HEK293 (cell line): Measurements from ENCODE around the gene CTNNBL1.

ENCODE experiments used
- CTCF ChIA-PET: fragments of 350-600 bp; formaldehyde crosslinking; extraction: SDS; loops from one replicate; lab custom pipeline; 2021; ENCODE audit warnings: antibody characterized with exemption; lab: Yijun Ruan, JAX
- POLR2A ChIA-PET: fragments of 300-600 bp; formaldehyde crosslinking; extraction: SDS; loops from one replicate; lab custom pipeline; 2020; ENCODE audit warnings: antibody characterized with exemption, inconsistent platforms; lab: Yijun Ruan, JAX
- H3K27ac ChIP-seq: fragments of 200-500 bp; sonication (Bioruptor generic); 2 replicates; pipeline ENCODE4 v1.5.1; 2014; ENCODE audit warnings: low read depth, low read length, control low read depth, inconsistent platforms; ENCODE audit errors: extremely low read depth
- H3K36me3 ChIP-seq, 2 experiments: fragments of 200-500 bp in 1 of 2; sonication (Bioruptor generic) in 1 of 2; 1 replicate in 1 of 2; 2 replicates in 1 of 2; pipeline ENCODE4 v1.5.1; 2014 to 2017; ENCODE audit warnings: inconsistent platforms in 2 of 2, low read length in 2 of 2; ENCODE audit not compliant: control insufficient read depth in 2 of 2, insufficient read depth in 1 of 2
- H3K4me1 ChIP-seq: fragments of 200-500 bp; sonication (Bioruptor generic); 2 replicates; pipeline ENCODE4 v1.5.1; 2014; ENCODE audit warnings: mild to moderate bottlenecking, low read length, inconsistent platforms; ENCODE audit not compliant: control insufficient read depth, insufficient read depth
- H3K4me3 ChIP-seq: 2 replicates; pipeline ENCODE4 v1.5.1; 2011; ENCODE audit warnings: low read depth, mild to moderate bottlenecking, control low read depth, low read length, moderate library complexity
- H3K9me3 ChIP-seq: fragments of 200-500 bp; sonication (Bioruptor generic); 2 replicates; pipeline ENCODE4 v1.5.1; 2014; ENCODE audit warnings: low read depth, low read length, inconsistent platforms; ENCODE audit not compliant: control insufficient read depth, insufficient read depth
- CTCF ChIP-seq: fragments of 450-650 bp; formaldehyde crosslinking; IDR thresholded peaks from 2 replicates; pipeline ENCODE4 v1.5.1; 2016; ENCODE audit warnings: missing biosample characterization, missing genetic modification characterization
- GFI1B ChIP-seq: fragments of 450-650 bp; formaldehyde crosslinking; IDR thresholded peaks from 2 replicates; pipeline ENCODE4 v1.5.1; 2016; ENCODE audit warnings: missing biosample characterization, missing genetic modification characterization
- GLI4 ChIP-seq: fragments of 450-650 bp; formaldehyde crosslinking; IDR thresholded peaks from 2 replicates; pipeline ENCODE4 v1.5.1; 2016; ENCODE audit warnings: missing biosample characterization, missing genetic modification characterization
- GLIS1 ChIP-seq: fragments of 450-650 bp; formaldehyde crosslinking; IDR thresholded peaks from 2 replicates; pipeline ENCODE4 v1.5.1; 2016; ENCODE audit warnings: missing biosample characterization, missing genetic modification characterization
- KLF1 ChIP-seq: fragments of 450-650 bp; formaldehyde crosslinking; IDR thresholded peaks from 2 replicates; pipeline ENCODE4 v1.5.1; 2016; ENCODE audit warnings: missing biosample characterization, missing genetic modification characterization
- OSR2 ChIP-seq: fragments of 450-650 bp; formaldehyde crosslinking; IDR thresholded peaks from 2 replicates; pipeline ENCODE4 v1.5.1; 2016; ENCODE audit warnings: missing biosample characterization, missing genetic modification characterization
- PATZ1 ChIP-seq: fragments of 450-650 bp; formaldehyde crosslinking; IDR thresholded peaks from 2 replicates; pipeline ENCODE4 v1.5.1; 2016; ENCODE audit warnings: missing biosample characterization, missing genetic modification characterization
- SCRT2 ChIP-seq: fragments of 450-650 bp; formaldehyde crosslinking; IDR thresholded peaks from 2 replicates; pipeline ENCODE4 v1.5.1; 2016; ENCODE audit warnings: missing biosample characterization, missing genetic modification characterization
- WT1 ChIP-seq: fragments of 450-650 bp; formaldehyde crosslinking; IDR thresholded peaks from 2 replicates; pipeline ENCODE4 v1.5.1; 2016; ENCODE audit warnings: missing biosample characterization, missing genetic modification characterization
- YY1 ChIP-seq: fragments of 450-650 bp; formaldehyde crosslinking; IDR thresholded peaks from 2 replicates; pipeline ENCODE4 v1.5.1; 2018; ENCODE audit warnings: missing biosample characterization, missing genetic modification characterization
- ZBTB17 ChIP-seq: fragments of 450-650 bp; formaldehyde crosslinking; IDR thresholded peaks from 2 replicates; pipeline ENCODE4 v1.5.1; 2016; ENCODE audit warnings: missing biosample characterization, missing genetic modification characterization
- ZBTB21 ChIP-seq: fragments of 450-650 bp; formaldehyde crosslinking; IDR thresholded peaks from 2 replicates; pipeline ENCODE4 v1.5.1; 2017; ENCODE audit warnings: missing biosample characterization, missing genetic modification characterization
- ZFP69B ChIP-seq: fragments of 450-650 bp; formaldehyde crosslinking; IDR thresholded peaks from 2 replicates; pipeline ENCODE4 v1.5.1; 2016; ENCODE audit warnings: missing biosample characterization, missing genetic modification characterization
- ZNF121 ChIP-seq: fragments of 450-650 bp; formaldehyde crosslinking; IDR thresholded peaks from 2 replicates; pipeline ENCODE4 v1.5.1; 2016; ENCODE audit warnings: missing biosample characterization, missing genetic modification characterization
- ZNF211 ChIP-seq: fragments of 450-650 bp; formaldehyde crosslinking; IDR thresholded peaks from 2 replicates; pipeline ENCODE4 v1.5.1; 2016; ENCODE audit warnings: low read depth, missing biosample characterization, missing genetic modification characterization
- ZNF266 ChIP-seq: fragments of 450-650 bp; formaldehyde crosslinking; IDR thresholded peaks from 2 replicates; pipeline ENCODE4 v1.5.1; 2016; ENCODE audit warnings: missing biosample characterization, missing genetic modification characterization, low read depth
- ZNF37A ChIP-seq: fragments of 450-650 bp; IDR thresholded peaks from 2 replicates; pipeline ENCODE4 v1.5.1; 2018; ENCODE audit warnings: missing biosample characterization, missing genetic modification characterization
- ZNF548 ChIP-seq: fragments of 450-650 bp; formaldehyde crosslinking; IDR thresholded peaks from 2 replicates; pipeline ENCODE4 v1.5.1; 2016; ENCODE audit warnings: missing biosample characterization, missing genetic modification characterization
- ZNF600 ChIP-seq: fragments of 450-650 bp; formaldehyde crosslinking; IDR thresholded peaks from 2 replicates; pipeline ENCODE4 v1.5.1; 2016; ENCODE audit warnings: missing biosample characterization, missing genetic modification characterization
- ZNF701 ChIP-seq: fragments of 450-650 bp; formaldehyde crosslinking; IDR thresholded peaks from 2 replicates; pipeline ENCODE4 v1.5.1; 2016; ENCODE audit warnings: missing biosample characterization, missing genetic modification characterization
- ZNF768 ChIP-seq: fragments of 450-650 bp; formaldehyde crosslinking; IDR thresholded peaks from 2 replicates; pipeline ENCODE4 v1.5.1; 2018; ENCODE audit warnings: missing biosample characterization, mild to moderate bottlenecking, missing genetic modification characterization
- ZNF843 ChIP-seq: fragments of 450-650 bp; formaldehyde crosslinking; IDR thresholded peaks from 2 replicates; pipeline ENCODE4 v1.5.1; 2016; ENCODE audit warnings: missing biosample characterization, missing genetic modification characterization
- TF ChIP-seq, protein P1 (sequence below): fragments of 450-650 bp; formaldehyde crosslinking; IDR thresholded peaks from 2 replicates; pipeline ENCODE4 v1.5.1; 2016; ENCODE audit warnings: missing biosample characterization, missing genetic modification characterization

CTNNBL1 gene

GRCh38 chr20:37885593-37886503 is 192.0 kb downstream of the CTNNBL1 start:
- POLR2A ChIA-PET: no interaction called here
- H3K4me3 ChIP-seq: no peak overlapping the region
- no peaks in the 10 kb centered on the region for H3K4me1 ChIP-seq
- H3K27ac ChIP-seq: no peak overlapping the region
- TF ChIP-seq GFI1B (no peak), KLF1 (tag by site-specific recombination) (no peak), OSR2 (tag by site-specific recombination) (no peak), PATZ1 (no peak)
- CTCF ChIA-PET: no interaction called here
- no peaks in the 10 kb centered on the region for H3K36me3 ChIP-seq
- no peaks in the 10 kb centered on the region for H3K9me3 ChIP-seq

- H3K4me1 ChIP-seq: no peaks in the 10 kb centered on the region
- H3K36me3 ChIP-seq: no peaks in the 10 kb centered on the region
- CTCF ChIA-PET: interaction anchor here (1.0 kb wide), 1 partner anchor 106 kb away, joined by 4 read pairs; no protein-coding TSS in a partner anchor
- TF ChIP-seq GLIS1 (tag by site-specific recombination) (peak; percentile 54; the same call in 1 of the 2 replicates), GLI4 (tag by site-specific recombination) (no peak)
- TF ChIP-seq, all 188 proteins: peak for 1
- POLR2A ChIA-PET: interaction anchor here (0.5 kb wide), 1 partner anchor 38 kb away, joined by 3 read pairs; no protein-coding TSS in a partner anchor
- Histone ChIP-seq H3K27ac (no peak overlapping the region), H3K9me3 (no peaks in the 10 kb centered on the region), H3K4me3 (no peak overlapping the region)
Observed at GRCh38 chr20:37886851-37887297, 193.0 kb downstream of the CTNNBL1 start.

DNA sequence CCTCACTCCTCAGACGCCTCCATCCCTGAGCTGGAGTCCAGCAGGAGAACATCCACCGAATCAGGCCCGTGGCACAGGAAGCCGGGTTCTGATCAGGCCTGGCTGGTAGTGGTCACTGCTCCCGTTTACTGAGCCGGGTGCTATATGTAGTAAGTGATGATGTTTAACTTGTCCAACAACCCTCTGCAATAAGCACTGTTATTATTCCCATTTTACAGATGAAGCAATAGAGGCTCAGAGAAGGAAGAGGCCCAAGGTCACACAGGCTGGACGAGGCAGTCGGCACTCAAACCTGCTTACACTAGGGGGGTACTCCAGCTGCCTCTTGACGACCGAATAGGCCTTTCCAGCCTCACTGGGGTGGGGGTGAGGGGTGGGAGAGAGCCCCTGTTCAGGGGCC is 194.8 kb downstream of the CTNNBL1 start:
- TF ChIP-seq ZNF843 (tag by site-specific recombination) (no peak), ZFP69B (tag by site-specific recombination) (no peak), ZNF266 (no peak), ZNF211 (tag by site-specific recombination) (no peak), ZBTB17 (no peak), ZNF600 (no peak), WT1 (tag by site-specific recombination) (no peak), SCRT2 (tag by site-specific recombination) (no peak), CTCF (tag by site-specific recombination) (no peak), ZNF121 (no peak), YY1 (no peak), ZNF37A (tag by site-specific recombination) (no peak), ZBTB21 (no peak), ZNF768 (no peak), ZNF548 (no peak), ZNF701 (tag by site-specific recombination) (no peak)
- TF ChIP-seq, protein P1, sequence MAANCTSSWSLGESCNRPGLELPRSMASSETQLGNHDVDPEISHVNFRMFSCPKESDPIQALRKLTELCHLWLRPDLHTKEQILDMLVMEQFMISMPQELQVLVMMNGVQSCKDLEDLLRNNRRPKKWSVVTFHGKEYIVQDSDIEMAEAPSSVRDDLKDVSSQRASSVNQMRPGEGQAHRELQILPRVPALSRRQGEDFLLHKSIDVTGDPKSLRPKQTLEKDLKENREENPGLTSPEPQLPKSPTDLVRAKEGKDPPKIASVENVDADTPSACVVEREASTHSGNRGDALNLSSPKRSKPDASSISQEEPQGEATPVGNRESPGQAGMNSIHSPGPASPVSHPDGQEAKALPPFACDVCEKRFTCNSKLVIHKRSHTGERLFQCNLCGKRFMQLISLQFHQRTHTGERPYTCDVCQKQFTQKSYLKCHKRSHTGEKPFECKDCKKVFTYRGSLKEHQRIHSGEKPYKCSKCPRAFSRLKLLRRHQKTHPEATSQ (tag by site-specific recombination): no peak
- POLR2A ChIA-PET: no interaction called here
- Histone ChIP-seq H3K36me3 (no peaks in the 10 kb centered on the region), H3K9me3 (no peaks in the 10 kb centered on the region), H3K27ac (no peak overlapping the region), H3K4me3 (no peak overlapping the region), H3K4me1 (no peaks in the 10 kb centered on the region)
- CTCF ChIA-PET: no interaction called here
